ENCODE measurements around the gene DRGX. TPM values are rescaled to one million over a fixed set of nuclear protein-coding genes. Genes with fewer than 3 reads are reported as not detected.

Gene DRGX
- total RNA-seq, 4 donors from 2014 or later, result 1.2 TPM; not detected in 3

GRCh38 chr10:49382226-49382625, 13.7 kb downstream of the DRGX start:
- no peak overlapping the region for H3K4me3 ChIP-seq
- H3K4me1 ChIP-seq, result no peaks in the 10 kb centered on the region
- no peaks in the 10 kb centered on the region for H3K9me3 ChIP-seq
- H3K36me3 ChIP-seq, result no peaks in the 10 kb centered on the region
- DNase-seq (ENCODE audit: low spot score in 2 of 2), result no peak
- WGBS, result 95% methylated on average over 3 of the region's 3 CpGs
- no peak for TF ChIP-seq POLR2A (IDR thresholded peaks at IDR 0.05)
- no peak for TF ChIP-seq EP300 (IDR thresholded peaks at IDR 0.05)
- no peak for TF ChIP-seq POLR2AphosphoS5 (IDR thresholded peaks at IDR 0.05)
- no peak for TF ChIP-seq CTCF (IDR thresholded peaks at IDR 0.05)
- peaks cover 19% of the 10 kb centered on the region for H3K27me3 ChIP-seq
- H3K27ac ChIP-seq, result no peak overlapping the region

- Histone ChIP-seq H3K27ac (no peak overlapping the region), H3K4me1 (no peaks in the 10 kb centered on the region), H3K4me3 (no peak overlapping the region), H3K27me3 (peaks cover 15% of the 10 kb centered on the region), H3K9me3 (no peaks in the 10 kb centered on the region), H3K36me3 (no peaks in the 10 kb centered on the region)
- no peak for DNase-seq (ENCODE audit: low spot score in 2 of 2)
- no peak for TF ChIP-seq POLR2AphosphoS5 (IDR thresholded peaks at IDR 0.05)
- no peak for TF ChIP-seq CTCF (IDR thresholded peaks at IDR 0.05)
- no peak for TF ChIP-seq EP300 (IDR thresholded peaks at IDR 0.05)
- 84% methylated on average over 7 of the region's 14 CpGs for WGBS
Measured at GRCh38 chr10:49381111-49381900, 14.6 kb downstream of the DRGX start.

DNA sequence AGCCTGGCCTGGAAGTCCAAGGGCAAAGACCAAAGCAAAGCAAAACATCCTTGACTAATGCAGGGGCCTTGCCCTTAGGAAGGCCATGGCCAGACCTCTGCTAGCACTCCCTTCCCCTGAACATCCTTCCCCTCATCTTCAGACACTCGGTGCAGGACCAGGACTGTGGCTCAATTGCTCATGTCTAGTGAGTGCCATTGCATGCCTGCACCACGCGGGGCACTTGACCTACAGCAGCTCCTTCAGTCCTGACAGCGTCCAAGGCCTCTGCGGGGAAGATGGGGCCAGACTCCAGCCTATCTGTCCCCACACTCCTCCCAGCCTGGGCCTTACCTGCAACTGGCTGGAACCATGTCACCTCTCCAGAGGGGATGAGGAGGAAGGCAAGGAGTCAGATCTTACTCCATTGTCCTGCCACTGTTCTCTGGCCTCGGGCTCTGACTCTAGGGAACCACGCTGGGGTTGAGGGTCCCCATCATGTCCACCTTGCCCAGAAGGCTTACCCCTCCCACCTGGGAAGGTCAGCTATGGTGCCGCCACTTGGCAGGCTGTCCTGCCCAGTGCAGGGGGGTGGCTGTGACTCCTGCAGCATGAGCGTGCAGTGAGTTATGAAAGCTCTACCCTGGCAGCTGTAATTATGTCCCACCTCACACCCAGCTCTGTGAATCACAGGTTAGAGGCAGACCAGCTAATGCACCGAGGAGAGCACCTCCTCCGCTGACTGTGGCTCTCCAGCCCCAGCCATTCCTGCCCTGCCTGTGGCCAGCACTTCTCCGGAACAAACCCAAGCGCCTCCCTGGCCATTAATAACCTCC, 16.1 kb downstream of the DRGX start:
- Histone ChIP-seq H3K27me3 (peaks cover 16% of the 10 kb centered on the region), H3K4me1 (no peaks in the 10 kb centered on the region), H3K27ac (no peak overlapping the region), H3K36me3 (no peaks in the 10 kb centered on the region), H3K9me3 (no peaks in the 10 kb centered on the region), H3K4me3 (no peak overlapping the region)
- 79% methylated on average over 12 of the region's 13 CpGs for WGBS
- peak in 1 of 2 donors; percentile 58 for DNase-seq (ENCODE audit: low spot score in 2 of 2)
- TF ChIP-seq POLR2AphosphoS5 (IDR thresholded peaks at IDR 0.05) (no peak), POLR2A (IDR thresholded peaks at IDR 0.05) (no peak), EP300 (IDR thresholded peaks at IDR 0.05) (no peak), CTCF (IDR thresholded peaks at IDR 0.05) (no peak)

GRCh38 chr10:49377256-49377655, 18.6 kb downstream of the DRGX start:
- H3K4me1 ChIP-seq, result no peaks in the 10 kb centered on the region
- TF ChIP-seq POLR2A (IDR thresholded peaks at IDR 0.05) (no peak), CTCF (IDR thresholded peaks at IDR 0.05) (no peak), POLR2AphosphoS5 (IDR thresholded peaks at IDR 0.05) (no peak), EP300 (IDR thresholded peaks at IDR 0.05) (no peak)
- H3K4me3 ChIP-seq, result no peak overlapping the region
- H3K27ac ChIP-seq, result no peak overlapping the region
- no peaks in the 10 kb centered on the region for H3K9me3 ChIP-seq
- H3K27me3 ChIP-seq, result peaks cover 9% of the 10 kb centered on the region
- no peaks in the 10 kb centered on the region for H3K36me3 ChIP-seq
- 57% methylated on average over 4 of the region's 4 CpGs for WGBS
- DNase-seq (ENCODE audit: low spot score in 2 of 2), result no peak

GRCh38 chr10:49375611-49376010, 20.3 kb downstream of the DRGX start:
- Histone ChIP-seq H3K4me1 (no peaks in the 10 kb centered on the region), H3K9me3 (no peaks in the 10 kb centered on the region), H3K27ac (no peak overlapping the region), H3K36me3 (no peaks in the 10 kb centered on the region), H3K27me3 (peaks cover 10% of the 10 kb centered on the region), H3K4me3 (no peak overlapping the region)
- no peak for DNase-seq (ENCODE audit: low spot score in 2 of 2)
- 81% methylated on average over 3 of the region's 3 CpGs for WGBS
- no peak for TF ChIP-seq CTCF (IDR thresholded peaks at IDR 0.05)
- no peak for TF ChIP-seq POLR2AphosphoS5 (IDR thresholded peaks at IDR 0.05)
- TF ChIP-seq POLR2A (IDR thresholded peaks at IDR 0.05), result no peak
- no peak for TF ChIP-seq EP300 (IDR thresholded peaks at IDR 0.05)
